ENCODE measurements around the gene EPB42. TPM values are rescaled to one million over a fixed set of nuclear protein-coding genes. Genes with fewer than 3 reads are reported as not detected.

Gene EPB42
- total and polyA plus RNA-seq, 2 experiments from 2014 or later, result not detected

- TF ChIP-seq ZNF462 (CRISPR knock-in tag; IDR thresholded peaks at IDR 0.05) (no peak), CTCF (conservative IDR thresholded peaks at IDR 0.05; ENCODE audit: low read depth in 2 of 2) (no peak), REST (IDR thresholded peaks at IDR 0.05; ENCODE audit: unreplicated experiment) (no peak), ZNF331 (CRISPR knock-in tag; IDR thresholded peaks at IDR 0.05; ENCODE audit: low read depth) (no peak), ETS1 (IDR thresholded peaks at IDR 0.05) (no peak), EZH2phosphoT487 (IDR thresholded peaks at IDR 0.05; ENCODE audit: unreplicated experiment) (no peak)
Observed at GRCh38 chr15:43219929-43220928, 589 bp downstream of the EPB42 start (continued).
